Keratinocyte (primary cell): ENCODE measurements around the gene CORO2A. TPM values are rescaled to one million over a fixed set of nuclear protein-coding genes. Genes with fewer than 3 reads are reported as not detected.

Experiments
- DNase-seq: peaks from one replicate; pipeline ENCODE4 v3.0.0-alpha.2; 2011; ENCODE audit warnings: low read depth, missing footprints, low spot score
- FAIRE-seq: peaks from 2 replicates; lab custom pipeline; 2011; peaks lifted over from hg19 to GRCh38; lab: Jason Lieb, UNC
- H2AFZ ChIP-seq: 2 replicates; pipeline ENCODE4 v1.6.0; 2012; ENCODE audit warnings: low read length, control low read depth, inconsistent platforms; ENCODE audit not compliant: control insufficient read depth
- H3K27ac ChIP-seq: 2 replicates; pipeline ENCODE4 v1.5.1; 2011; ENCODE audit warnings: low read length; ENCODE audit not compliant: control insufficient read depth, insufficient read depth
- H3K27me3 ChIP-seq: 3 replicates; pipeline ENCODE4 v1.6.0; 2011; ENCODE audit warnings: low read length; ENCODE audit not compliant: control insufficient read depth, insufficient read depth; ENCODE audit errors: extremely low read depth
- H3K36me3 ChIP-seq, 2 experiments: 2 replicates in 1 of 2; 3 replicates in 1 of 2; pipeline ENCODE4 v1.5.1; 2011; ENCODE audit warnings: low read length in 2 of 2, mild to moderate bottlenecking in 1 of 2; ENCODE audit not compliant: control insufficient read depth in 2 of 2, insufficient read depth in 2 of 2; ENCODE audit errors: extremely low read depth in 1 of 2
- H3K4me1 ChIP-seq: 3 replicates; pipeline ENCODE4 v1.5.1; 2011; ENCODE audit warnings: low read length; ENCODE audit not compliant: control insufficient read depth, insufficient read depth; ENCODE audit errors: extremely low read depth
- H3K4me2 ChIP-seq: 3 replicates; pipeline ENCODE4 v1.6.0; 2011; ENCODE audit warnings: low read depth, low read length; ENCODE audit not compliant: control insufficient read depth, insufficient read depth; ENCODE audit errors: extremely low read depth
- H3K4me3 ChIP-seq, 3 experiments: fragments of 200-600 bp in 1 of 3; sonication (generic) in 1 of 3; 2 replicates in 2 of 3; 3 replicates in 1 of 3; pipeline ENCODE4 v1.5.1; 2011 to 2016; ENCODE audit warnings: low read length in 3 of 3, mild to moderate bottlenecking in 3 of 3, control low read depth in 2 of 3, inconsistent platforms in 1 of 3, low read depth in 1 of 3, mixed read lengths in 1 of 3, mixed run types in 1 of 3, moderate library complexity in 1 of 3; ENCODE audit not compliant: control insufficient read depth in 2 of 3, insufficient read depth in 2 of 3; ENCODE audit errors: extremely low read depth in 1 of 3
- H3K79me2 ChIP-seq: 2 replicates; pipeline ENCODE4 v1.6.0; 2012; ENCODE audit warnings: low read length; ENCODE audit not compliant: control insufficient read depth, insufficient read depth
- H3K9ac ChIP-seq: 3 replicates; pipeline ENCODE4 v1.6.0; 2011; ENCODE audit warnings: low read length; ENCODE audit not compliant: control insufficient read depth, insufficient read depth; ENCODE audit errors: extremely low read depth
- H3K9me1 ChIP-seq: 3 replicates; pipeline ENCODE4 v1.6.0; 2011; ENCODE audit warnings: low read length; ENCODE audit not compliant: control insufficient read depth, insufficient read depth; ENCODE audit errors: extremely low read depth
- H3K9me3 ChIP-seq: 2 replicates; pipeline ENCODE4 v1.5.1; 2012; ENCODE audit warnings: low read depth, low read length; ENCODE audit not compliant: control insufficient read depth
- H4K20me1 ChIP-seq: 3 replicates; pipeline ENCODE4 v1.6.0; 2011; ENCODE audit warnings: low read length; ENCODE audit not compliant: control insufficient read depth, insufficient read depth; ENCODE audit errors: extremely low read depth
- EZH2 ChIP-seq: IDR thresholded peaks from one replicate; pipeline ENCODE4 v1.6.1; 2012; ENCODE audit warnings: inconsistent platforms, mild to moderate bottlenecking, low read length, moderate library complexity
- dilution Hi-C: fragments of 300-500 bp; cut with MboI; formaldehyde crosslinking; loops from one replicate; pipeline ENCODE4 v1.7.0; 2020; ENCODE audit warnings: low sequenced_read_pairs; ENCODE audit not compliant: extremely low pct_ligation_motif_present
- polyA plus RNA-seq, 5 experiments: library from polyadenylated mRNA; depleted of rRNA in 3 of 5; stranded (reverse) in 3 of 5; stranded (forward) in 1 of 5; unstranded in 1 of 5; fragments of >200 nt; gene quantifications; 1 replicate in 1 of 5; 2 replicates in 3 of 5; 3 replicates in 1 of 5; pipeline versions ENCODE4 v1.2.1 to v1.2.3, GENCODE V29; 2011 to 2012; ENCODE audit warnings: missing spikeins in 2 of 5, low read depth in 1 of 5, low replicate concordance in 1 of 5
- TF ChIP-seq, protein P1 (sequence below), 3 experiments: IDR thresholded peaks in 1 of 3; conservative IDR thresholded peaks in 1 of 3; optimal IDR thresholded peaks in 1 of 3; 2 replicates in 2 of 3; 3 replicates in 1 of 3; pipeline versions ENCODE3 to v1.5.1; 2011; ENCODE audit warnings: low read length in 3 of 3, mild to moderate bottlenecking in 3 of 3, moderate library complexity in 2 of 3, control low read depth in 1 of 3, inconsistent platforms in 1 of 3; ENCODE audit not compliant: insufficient read depth in 2 of 3; ENCODE audit errors: extremely low read depth in 1 of 3

Gene CORO2A
- polyA plus RNA-seq, 1 donor (not counting 4 experiments of a cell fraction or from before 2014, with no cell fraction given): 31.7 TPM

DNA sequence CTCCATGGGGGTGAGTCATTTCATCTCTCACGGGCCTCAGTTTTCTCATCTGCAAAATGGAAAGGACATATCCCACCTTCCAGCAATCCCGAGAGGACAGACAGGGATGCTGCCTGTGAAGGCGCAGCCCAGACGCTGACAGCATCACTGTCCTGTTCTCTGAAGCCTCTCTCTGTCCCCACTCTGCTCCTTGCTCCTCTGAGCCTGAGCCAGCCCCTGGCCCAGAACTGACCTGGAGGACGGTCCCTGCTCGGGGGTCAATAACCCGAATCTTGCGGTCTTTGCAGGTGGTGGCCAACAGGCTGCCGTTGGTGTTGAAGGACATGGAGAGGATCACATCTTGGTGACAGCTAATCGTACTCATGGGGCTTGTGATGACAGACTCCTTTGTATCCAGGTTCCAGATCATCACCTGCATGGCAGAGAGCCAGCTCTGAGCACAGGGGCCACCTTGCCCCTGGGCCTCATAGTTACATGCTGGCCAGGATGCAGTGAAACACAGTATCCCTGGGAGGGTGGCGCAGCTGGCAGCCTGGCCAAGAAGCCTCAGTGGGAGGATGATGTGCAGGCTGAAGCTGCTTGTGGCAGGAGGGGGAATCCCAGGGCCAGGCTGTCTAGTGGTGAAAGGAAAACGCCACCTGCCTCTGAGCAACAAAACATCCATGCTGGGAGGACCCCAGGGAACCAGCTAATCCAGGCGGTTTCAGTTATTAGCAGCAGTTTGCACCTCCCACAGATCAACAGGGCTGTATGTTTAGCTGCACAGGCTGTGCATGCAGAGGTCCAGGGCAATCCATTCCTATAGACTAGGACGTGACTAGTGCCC lies 59.4 kb downstream of the CORO2A start:
- TF ChIP-seq, protein P1, sequence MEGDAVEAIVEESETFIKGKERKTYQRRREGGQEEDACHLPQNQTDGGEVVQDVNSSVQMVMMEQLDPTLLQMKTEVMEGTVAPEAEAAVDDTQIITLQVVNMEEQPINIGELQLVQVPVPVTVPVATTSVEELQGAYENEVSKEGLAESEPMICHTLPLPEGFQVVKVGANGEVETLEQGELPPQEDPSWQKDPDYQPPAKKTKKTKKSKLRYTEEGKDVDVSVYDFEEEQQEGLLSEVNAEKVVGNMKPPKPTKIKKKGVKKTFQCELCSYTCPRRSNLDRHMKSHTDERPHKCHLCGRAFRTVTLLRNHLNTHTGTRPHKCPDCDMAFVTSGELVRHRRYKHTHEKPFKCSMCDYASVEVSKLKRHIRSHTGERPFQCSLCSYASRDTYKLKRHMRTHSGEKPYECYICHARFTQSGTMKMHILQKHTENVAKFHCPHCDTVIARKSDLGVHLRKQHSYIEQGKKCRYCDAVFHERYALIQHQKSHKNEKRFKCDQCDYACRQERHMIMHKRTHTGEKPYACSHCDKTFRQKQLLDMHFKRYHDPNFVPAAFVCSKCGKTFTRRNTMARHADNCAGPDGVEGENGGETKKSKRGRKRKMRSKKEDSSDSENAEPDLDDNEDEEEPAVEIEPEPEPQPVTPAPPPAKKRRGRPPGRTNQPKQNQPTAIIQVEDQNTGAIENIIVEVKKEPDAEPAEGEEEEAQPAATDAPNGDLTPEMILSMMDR (optimal IDR thresholded peaks at IDR 0.05 in 1 of 3, IDR thresholded peaks at IDR 0.05 in 1 of 3, conservative IDR thresholded peaks at IDR 0.05 in 1 of 3; ENCODE audit: extremely low read depth in 1 of 3, insufficient read depth in 2 of 3, low read length in 3 of 3): no peak
- TF ChIP-seq EZH2: no peak
- peaks cover 41 to 73% of the 10 kb centered on the region in 2 experiments for H3K36me3 ChIP-seq
- H3K4me2 ChIP-seq: no peak overlapping the region
- H3K79me2 ChIP-seq: no peaks in the 10 kb centered on the region
- FAIRE-seq (no peak), DNase-seq (no peak)
- H4K20me1 ChIP-seq: no peaks in the 10 kb centered on the region
- H3K4me1 ChIP-seq: no peaks in the 10 kb centered on the region
- H3K9ac ChIP-seq: no peak overlapping the region
- H3K4me3 ChIP-seq: no peak overlapping the region
- H3K9me3 ChIP-seq: no peaks in the 10 kb centered on the region
- no peak overlapping the region for H2AFZ ChIP-seq
- no peaks in the 10 kb centered on the region for H3K9me1 ChIP-seq
- dilution Hi-C loops: no loop called here
- no peak overlapping the region for H3K27ac ChIP-seq
- H3K27me3 ChIP-seq: no peaks in the 10 kb centered on the region

- Histone ChIP-seq H3K9ac (no peak overlapping the region), H3K9me3 (no peaks in the 10 kb centered on the region), H3K27me3 (no peaks in the 10 kb centered on the region), H2AFZ (no peak overlapping the region), H4K20me1 (no peaks in the 10 kb centered on the region), H3K4me1 (no peaks in the 10 kb centered on the region), H3K4me3 (no peak overlapping the region), H3K79me2 (no peaks in the 10 kb centered on the region), H3K4me2 (no peak overlapping the region), H3K9me1 (no peaks in the 10 kb centered on the region), H3K36me3 (peaks cover 36 to 76% of the 10 kb centered on the region in 2 experiments), H3K27ac (no peak overlapping the region)
- TF ChIP-seq, protein P1 (optimal IDR thresholded peaks at IDR 0.05 in 1 of 3, IDR thresholded peaks at IDR 0.05 in 1 of 3, conservative IDR thresholded peaks at IDR 0.05 in 1 of 3; ENCODE audit: extremely low read depth in 1 of 3, insufficient read depth in 2 of 3, low read length in 3 of 3): no peak
- TF ChIP-seq EZH2: no peak
- dilution Hi-C loops: no loop called here
- no peak for DNase-seq
- FAIRE-seq: no peak
These were observed 60.3 kb downstream of the CORO2A start for GRCh38 chr9:98132158-98132557.
